IMR-90 (cell line): ENCODE data around the gene GRAMD2A. TPM values are rescaled to one million over a fixed set of nuclear protein-coding genes. Genes with fewer than 3 reads are reported as not detected.

Source experiments
- ATAC-seq: fragments of 200-7000 bp; cut with Tn5 transposase; 2 replicates; pipeline ENCODE4 v1.9.1; 2020; ENCODE audit warnings: low read depth, mild to moderate bottlenecking, moderate library complexity
- BruUV-seq: library from RNA; stranded (reverse); fragments of 400-500 nt; replicated peaks from 2 replicates; lab custom pipeline; 2021; lab: Mats Ljungman, UMichigan
- CTCF ChIA-PET: fragments of 300-600 bp; formaldehyde crosslinking; extraction: SDS; loops from one replicate; lab custom pipeline; 2021; ENCODE audit warnings: antibody characterized with exemption; lab: Yijun Ruan, JAX
- POLR2A ChIA-PET: fragments of 300-600 bp; sonication (Branson Sonifier 250); formaldehyde crosslinking; loops from one replicate; lab custom pipeline; 2022; ENCODE audit warnings: antibody characterized with exemption; ENCODE audit not compliant: unreplicated experiment; lab: Charles Lee
- DNase-seq: peaks from one replicate; pipeline ENCODE4 v3.0.0; 2013
- H2AFZ ChIP-seq: replicated peaks from 2 replicates; pipeline ENCODE3; 2013; ENCODE audit warnings: low read length, mild to moderate bottlenecking; ENCODE audit not compliant: poor library complexity
- H2AK5ac ChIP-seq: 2 replicates; pipeline ENCODE4 v1.6.1; 2013; ENCODE audit warnings: low read depth, low read length, inconsistent platforms
- H2AK9ac ChIP-seq: replicated peaks from 2 replicates; pipeline ENCODE3; 2013; ENCODE audit warnings: mild to moderate bottlenecking, low read depth, low read length, moderate library complexity; ENCODE audit not compliant: poor library complexity
- H2BK120ac ChIP-seq: 2 replicates; pipeline ENCODE4 v1.6.1; 2013; ENCODE audit warnings: low read depth, low read length, inconsistent platforms
- H2BK15ac ChIP-seq: 3 replicates; pipeline ENCODE4 v1.6.1; 2013; ENCODE audit warnings: low read depth, low read length, inconsistent platforms
- H2BK20ac ChIP-seq: 2 replicates; pipeline ENCODE4 v1.6.1; 2013; ENCODE audit warnings: low read depth, mild to moderate bottlenecking, inconsistent platforms, low read length, moderate library complexity
- H2BK5ac ChIP-seq: 2 replicates; pipeline ENCODE4 v1.6.1; 2013; ENCODE audit warnings: mild to moderate bottlenecking, low read depth, low read length, inconsistent platforms; ENCODE audit not compliant: poor library complexity, severe bottlenecking
- H3K14ac ChIP-seq: replicated peaks from 2 replicates; pipeline ENCODE4 v1.6.1; 2013; ENCODE audit warnings: low read depth, low read length, inconsistent platforms
- H3K18ac ChIP-seq: 2 replicates; pipeline ENCODE4 v1.6.1; 2013; ENCODE audit warnings: low read depth, low read length, control low read depth
- H3K23ac ChIP-seq: 2 replicates; pipeline ENCODE4 v1.6.1; 2013; ENCODE audit warnings: low read depth, low read length, inconsistent platforms
- H3K27ac ChIP-seq: 2 replicates; pipeline ENCODE4 v1.5.1; 2013; ENCODE audit warnings: mild to moderate bottlenecking, control low read depth, low read length; ENCODE audit not compliant: insufficient read depth
- H3K27me3 ChIP-seq: 2 replicates; pipeline ENCODE4 v1.6.1; 2013; ENCODE audit warnings: low read length; ENCODE audit not compliant: control insufficient read depth, insufficient read depth
- H3K36me3 ChIP-seq: 2 replicates; pipeline ENCODE4 v1.6.1; 2013; ENCODE audit warnings: low read length, mixed read lengths; ENCODE audit not compliant: control insufficient read depth, insufficient read depth
- H3K4ac ChIP-seq: 2 replicates; pipeline ENCODE4 v1.6.1; 2013; ENCODE audit warnings: low read depth, low read length, inconsistent platforms
- H3K4me1 ChIP-seq: 2 replicates; pipeline ENCODE4 v1.6.1; 2013; ENCODE audit warnings: low read length, mixed read lengths; ENCODE audit not compliant: control insufficient read depth, insufficient read depth
- H3K4me2 ChIP-seq: 2 replicates; pipeline ENCODE4 v1.6.1; 2013; ENCODE audit warnings: low read depth, mild to moderate bottlenecking, control low read depth, low read length, moderate library complexity
- H3K4me3 ChIP-seq: 2 replicates; pipeline ENCODE4 v1.5.1; 2013; ENCODE audit warnings: low read depth, mild to moderate bottlenecking, control low read depth, low read length, moderate library complexity; ENCODE audit not compliant: insufficient read depth
- H3K56ac ChIP-seq: 2 replicates; pipeline ENCODE4 v1.6.1; 2013; ENCODE audit warnings: low read length, inconsistent platforms; ENCODE audit not compliant: insufficient read depth; ENCODE audit errors: extremely low read depth
- H3K79me1 ChIP-seq, 2 experiments: 2 replicates each; pipeline ENCODE4 v1.6.1; 2013; ENCODE audit warnings: low read length in 2 of 2, inconsistent platforms in 1 of 2, low read depth in 1 of 2
- H3K9ac ChIP-seq: 2 replicates; pipeline ENCODE4 v1.6.1; 2013; ENCODE audit warnings: low read depth, low read length, control low read depth
- H3K9me1 ChIP-seq: 2 replicates; pipeline ENCODE4 v1.6.1; 2013; ENCODE audit warnings: low read length, inconsistent platforms; ENCODE audit not compliant: insufficient read depth
- H3K9me3 ChIP-seq: 2 replicates; pipeline ENCODE4 v1.6.1; 2013; ENCODE audit warnings: low read length; ENCODE audit not compliant: control insufficient read depth, insufficient read depth
- H4K20me1 ChIP-seq: 2 replicates; pipeline ENCODE4 v1.6.1; 2013; ENCODE audit warnings: low read length, inconsistent platforms; ENCODE audit not compliant: insufficient read depth
- H4K5ac ChIP-seq: 2 replicates; pipeline ENCODE4 v1.6.1; 2013; ENCODE audit warnings: mild to moderate bottlenecking, low read depth, low read length, control low read depth
- H4K8ac ChIP-seq, 2 experiments: 2 replicates each; pipeline ENCODE4 v1.6.1; 2013; ENCODE audit warnings: low read depth in 2 of 2, low read length in 2 of 2, control low read depth in 1 of 2, inconsistent platforms in 1 of 2
- H4K91ac ChIP-seq: 2 replicates; pipeline ENCODE4 v1.6.1; 2013; ENCODE audit warnings: low read depth, low read length, inconsistent platforms; ENCODE audit not compliant: insufficient read depth
- CEBPB ChIP-seq: IDR thresholded peaks from 2 replicates; pipeline ENCODE4 v1.6.1; 2012; ENCODE audit warnings: low read depth, low read length, improper control_type of control experiment
- MAZ ChIP-seq: IDR thresholded peaks from 2 replicates; pipeline ENCODE4 v1.6.1; 2012; ENCODE audit warnings: low read depth, mild to moderate bottlenecking, low read length, improper control_type of control experiment, moderate library complexity, borderline replicate concordance
- MXI1 ChIP-seq: IDR thresholded peaks from 2 replicates; pipeline ENCODE4 v1.6.1; 2012; ENCODE audit warnings: low read depth, mild to moderate bottlenecking, low read length, moderate library complexity, borderline replicate concordance
- dilution Hi-C: fragments of 300-500 bp; cut with HindIII; formaldehyde crosslinking; loops from one replicate; pipeline ENCODE4 v1.14.3; 2018; ENCODE audit warnings: low sequenced_read_pairs; ENCODE audit not compliant: unreplicated experiment
- in situ Hi-C: fragments of 300-500 bp; cut with MboI; formaldehyde crosslinking; loops from 3 replicates; pipeline ENCODE4 v1.14.3; 2019; ENCODE audit warnings: low sequenced_read_pairs, inconsistent platforms, mixed read lengths
- intact Hi-C: fragments of 100-400 bp; cut with micrococcal nuclease; formaldehyde crosslinking; loops from 2 replicates; pipeline ENCODE4 v1.10.0; 2022
- polyA plus RNA-seq, 3 experiments: library from polyadenylated mRNA; depleted of rRNA; stranded (reverse); fragments of >200 nt; gene quantifications; 2 replicates each; pipeline ENCODE4 v1.2.3, GENCODE V29; 2012; ENCODE audit warnings: low replicate concordance in 1 of 3
- total RNA-seq: library from RNA; depleted of rRNA; stranded (reverse); fragments of >200 nt; gene quantifications from 2 replicates; pipeline ENCODE4 v1.2.3, GENCODE V29; 2012

The GRAMD2A gene
- total and polyA plus RNA-seq, 2 of the 4 experiments (the other 2 are of a cell fraction), result 0.14 to 0.18 TPM

DNA sequence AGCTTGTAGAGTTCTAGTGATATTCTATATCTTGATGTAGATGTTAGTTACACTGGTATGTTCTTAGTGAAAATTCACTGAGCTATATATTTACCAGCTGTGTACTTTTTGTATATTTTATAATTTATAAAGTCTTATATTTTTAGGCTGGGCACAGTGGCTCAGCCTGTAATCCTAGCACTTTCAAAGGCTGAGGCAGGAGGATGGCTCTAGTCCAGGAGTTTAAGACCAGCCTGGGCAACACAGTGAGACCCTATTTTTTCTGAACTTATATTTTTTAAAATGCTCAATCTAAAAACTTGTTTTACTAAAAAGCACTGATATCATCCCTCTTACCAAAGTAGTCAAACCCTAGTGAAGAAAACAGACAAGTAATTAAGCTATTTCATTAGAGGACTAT, 84.8 kb downstream of the GRAMD2A start:
- Histone ChIP-seq H4K91ac (no peak overlapping the region), H3K18ac (no peak overlapping the region), H3K9ac (no peak overlapping the region), H2AFZ (no peak overlapping the region), H3K79me1 (peaks cover 20 to 60% of the 10 kb centered on the region in 2 experiments), H3K56ac (no peak overlapping the region), H2BK20ac (no peak overlapping the region), H3K4me1 (no peaks in the 10 kb centered on the region; the same call in none of the 2 replicates), H2AK5ac (no peak overlapping the region), H4K20me1 (peaks cover 46% of the 10 kb centered on the region), H3K4me2 (no peak overlapping the region), H3K9me1 (no peaks in the 10 kb centered on the region), H3K14ac (no peak overlapping the region), H3K9me3 (no peaks in the 10 kb centered on the region), H4K5ac (no peak overlapping the region), H3K27ac (no peak overlapping the region), H3K36me3 (no peaks in the 10 kb centered on the region), H3K4ac (no peak overlapping the region), H4K8ac (no peak overlapping the region), H2BK5ac (no peak overlapping the region), H2BK120ac (no peak overlapping the region), H2BK15ac (no peak overlapping the region), H3K4me3 (no peak overlapping the region), H3K27me3 (no peaks in the 10 kb centered on the region), H3K23ac (no peak overlapping the region), H2AK9ac (no peak overlapping the region)
- in situ Hi-C loops (no loop called here), intact Hi-C loops (no loop called here), dilution Hi-C loops (no loop called here)
- no peak for TF ChIP-seq CEBPB
- no peak for TF ChIP-seq MAZ
- TF ChIP-seq MXI1, result no peak
- no peak for DNase-seq
- ChIA-PET POLR2A (no interaction called here), CTCF (interaction anchor here (0.6 kb wide), 1 partner anchor 62 kb away, joined by 3 read pairs; no protein-coding TSS in a partner anchor)
- BruUV-seq, result no TSS peak
- ATAC-seq, result no peak
